A549 (cell line): Measurements from ENCODE around the gene FAM120A.

Source experiments
- CEBPB ChIP-seq, 2 experiments: fragments of >200 bp in 1 of 2; sonication (Bioruptor Twin) in 1 of 2; formaldehyde crosslinking in 1 of 2; IDR thresholded peaks; 2 replicates each; pipeline ENCODE4 v1.6.1; 2012 to 2016
- CHD2 ChIP-seq: fragments of 150-350 bp; IDR thresholded peaks from 2 replicates; pipeline ENCODE4 v1.6.1; 2014; ENCODE audit warnings: low read length; ENCODE audit not compliant: partially characterized antibody
- CTCF ChIP-seq: fragments of >200 bp; sonication (Bioruptor Twin); formaldehyde crosslinking; IDR thresholded peaks from 3 replicates; pipeline ENCODE4 v1.5.1; 2016
- EP300 ChIP-seq, 2 experiments: fragments of >200 bp; sonication (Bioruptor Twin); formaldehyde crosslinking; IDR thresholded peaks; 2 replicates in 1 of 2; 3 replicates in 1 of 2; pipeline ENCODE4 v1.6.1; 2016 to 2017
- HOXA7 ChIP-seq: fragments of 250-450 bp; sonication (Bioruptor Pico); IDR thresholded peaks from 2 replicates; pipeline ENCODE4 v1.5.0; 2020; ENCODE audit warnings: mild to moderate bottlenecking, moderate library complexity
- JUN ChIP-seq, 2 experiments: fragments of >200 bp; sonication (Bioruptor Twin); formaldehyde crosslinking; IDR thresholded peaks; 2 replicates in 1 of 2; 3 replicates in 1 of 2; pipeline ENCODE4 v1.6.1; 2016 to 2017
- KDM1A ChIP-seq: fragments of 200-600 bp; sonication (generic); IDR thresholded peaks from 2 replicates; pipeline ENCODE4 v1.6.1; 2016; ENCODE audit warnings: low read depth, mild to moderate bottlenecking
- MAFK ChIP-seq: fragments of 450-650 bp; IDR thresholded peaks from 2 replicates; pipeline ENCODE4 v1.6.1; 2014; ENCODE audit not compliant: partially characterized antibody
- NFE2L2 ChIP-seq: fragments of 150-350 bp; conservative IDR thresholded peaks from 2 replicates; pipeline ENCODE4 v1.6.1; 2014; ENCODE audit warnings: low read length
- POLR2A ChIP-seq: IDR thresholded peaks from 2 replicates; pipeline ENCODE4 v1.6.1; 2012; ENCODE audit warnings: mild to moderate bottlenecking, low read length
- RAD21 ChIP-seq, 2 experiments: fragments of >200 bp in 1 of 2; sonication (Bioruptor Twin) in 1 of 2; formaldehyde crosslinking in 1 of 2; IDR thresholded peaks in 1 of 2; conservative IDR thresholded peaks in 1 of 2; 2 replicates in 1 of 2; 3 replicates in 1 of 2; pipeline ENCODE4 v1.6.1; 2012 to 2018; ENCODE audit warnings: inconsistent platforms in 1 of 2
- ZNF302 ChIP-seq: fragments of 250-450 bp; sonication (Bioruptor Pico); IDR thresholded peaks from 2 replicates; pipeline ENCODE4 v1.9.0; 2021; ENCODE audit warnings: inconsistent platforms, mild to moderate bottlenecking, moderate library complexity
- TF ChIP-seq, protein P1 (sequence below): fragments of 200-600 bp; sonication (generic); IDR thresholded peaks from 2 replicates; pipeline ENCODE4 v1.6.1; 2016; ENCODE audit warnings: antibody characterized with exemption, mild to moderate bottlenecking, moderate library complexity

DNA sequence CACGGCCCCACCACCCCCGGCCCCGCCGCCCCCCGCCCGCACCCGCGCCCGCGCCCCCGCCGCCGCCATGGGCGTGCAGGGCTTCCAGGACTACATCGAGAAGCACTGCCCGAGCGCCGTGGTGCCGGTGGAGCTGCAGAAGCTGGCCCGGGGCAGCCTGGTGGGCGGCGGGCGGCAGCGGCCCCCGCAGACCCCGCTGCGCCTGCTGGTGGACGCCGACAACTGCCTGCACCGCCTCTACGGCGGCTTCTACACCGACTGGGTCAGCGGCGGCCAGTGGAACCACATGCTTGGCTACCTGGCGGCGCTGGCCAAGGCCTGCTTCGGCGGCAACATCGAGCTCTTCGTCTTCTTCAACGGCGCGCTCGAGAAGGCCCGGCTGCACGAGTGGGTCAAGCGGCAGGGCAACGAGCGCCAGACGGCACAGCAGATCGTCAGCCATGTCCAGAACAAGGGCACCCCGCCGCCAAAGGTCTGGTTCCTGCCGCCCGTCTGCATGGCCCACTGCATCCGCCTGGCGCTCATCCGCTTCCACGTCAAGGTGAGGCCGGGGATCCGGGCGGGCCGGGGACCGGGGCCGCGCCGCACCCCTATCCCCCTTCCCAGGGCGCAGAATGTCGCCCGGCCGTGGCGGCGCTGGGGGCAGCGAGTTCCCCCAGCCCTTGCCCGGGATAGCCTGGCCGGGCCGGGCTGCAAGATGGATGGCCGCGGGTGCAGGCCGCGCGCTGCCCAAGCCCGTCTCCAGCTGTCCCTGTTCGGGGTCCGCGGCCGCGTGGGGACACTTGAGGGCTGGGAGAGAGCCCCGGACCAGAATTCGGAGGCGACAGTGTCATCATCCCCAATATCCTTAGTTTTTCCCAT is 594 bp downstream of the FAM120A start:
- TF ChIP-seq CEBPB (IDR thresholded peaks at IDR 0.05) = no peak
- no peak for TF ChIP-seq HOXA7 (CRISPR knock-in tag)
- no peak for TF ChIP-seq ZNF302
- TF ChIP-seq CHD2 = no peak
- TF ChIP-seq KDM1A = no peak
- no peak for TF ChIP-seq MAFK
- TF ChIP-seq CTCF = no peak
- TF ChIP-seq POLR2A = no peak; the same call in 1 of the 2 replicates
- no peak for TF ChIP-seq RAD21 (conservative IDR thresholded peaks at IDR 0.05 in 1 of 2, IDR thresholded peaks at IDR 0.05 in 1 of 2)
- TF ChIP-seq EP300 (IDR thresholded peaks at IDR 0.05) = no peak
- no peak; a peak in 2 of 5 replicates for TF ChIP-seq JUN (IDR thresholded peaks at IDR 0.05)
- TF ChIP-seq, protein P1, sequence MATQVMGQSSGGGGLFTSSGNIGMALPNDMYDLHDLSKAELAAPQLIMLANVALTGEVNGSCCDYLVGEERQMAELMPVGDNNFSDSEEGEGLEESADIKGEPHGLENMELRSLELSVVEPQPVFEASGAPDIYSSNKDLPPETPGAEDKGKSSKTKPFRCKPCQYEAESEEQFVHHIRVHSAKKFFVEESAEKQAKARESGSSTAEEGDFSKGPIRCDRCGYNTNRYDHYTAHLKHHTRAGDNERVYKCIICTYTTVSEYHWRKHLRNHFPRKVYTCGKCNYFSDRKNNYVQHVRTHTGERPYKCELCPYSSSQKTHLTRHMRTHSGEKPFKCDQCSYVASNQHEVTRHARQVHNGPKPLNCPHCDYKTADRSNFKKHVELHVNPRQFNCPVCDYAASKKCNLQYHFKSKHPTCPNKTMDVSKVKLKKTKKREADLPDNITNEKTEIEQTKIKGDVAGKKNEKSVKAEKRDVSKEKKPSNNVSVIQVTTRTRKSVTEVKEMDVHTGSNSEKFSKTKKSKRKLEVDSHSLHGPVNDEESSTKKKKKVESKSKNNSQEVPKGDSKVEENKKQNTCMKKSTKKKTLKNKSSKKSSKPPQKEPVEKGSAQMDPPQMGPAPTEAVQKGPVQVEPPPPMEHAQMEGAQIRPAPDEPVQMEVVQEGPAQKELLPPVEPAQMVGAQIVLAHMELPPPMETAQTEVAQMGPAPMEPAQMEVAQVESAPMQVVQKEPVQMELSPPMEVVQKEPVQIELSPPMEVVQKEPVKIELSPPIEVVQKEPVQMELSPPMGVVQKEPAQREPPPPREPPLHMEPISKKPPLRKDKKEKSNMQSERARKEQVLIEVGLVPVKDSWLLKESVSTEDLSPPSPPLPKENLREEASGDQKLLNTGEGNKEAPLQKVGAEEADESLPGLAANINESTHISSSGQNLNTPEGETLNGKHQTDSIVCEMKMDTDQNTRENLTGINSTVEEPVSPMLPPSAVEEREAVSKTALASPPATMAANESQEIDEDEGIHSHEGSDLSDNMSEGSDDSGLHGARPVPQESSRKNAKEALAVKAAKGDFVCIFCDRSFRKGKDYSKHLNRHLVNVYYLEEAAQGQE = no peak
- no peak for TF ChIP-seq NFE2L2
